Measurements from ENCODE around the gene CYGB. TPM values are rescaled to one million over a fixed set of nuclear protein-coding genes. Genes with fewer than 3 reads are reported as not detected.
A peak's percentile ranks its signal among the peaks of the same experiment; 100 is the strongest.

The CYGB gene
- total and polyA plus RNA-seq, 2 of the 13 experiments (the other 11 are each of a cell fraction or from before 2014, with no cell fraction given) = 18.9 to 27.1 TPM

GRCh38 chr17:76557368-76558197 is 20.1 kb upstream of the CYGB start (continued):
- TF ChIP-seq ZHX2 (IDR thresholded peaks at IDR 0.05; ENCODE audit: low read depth) (peak; percentile 82; the same call in 1 of the 2 replicates), ZHX2 (CRISPR knock-in tag; IDR thresholded peaks at IDR 0.05; ENCODE audit: borderline replicate concordance) (no peak), TCF7L2 (IDR thresholded peaks at IDR 0.05; ENCODE audit: low read depth, low read length) (no peak), RBM22 (optimal IDR thresholded peaks at IDR 0.05; ENCODE audit: low read length) (peak; percentile 28), ZBTB7A (CRISPR knock-in tag; IDR thresholded peaks at IDR 0.05) (peak; percentile 92), ZBTB7B (CRISPR knock-in tag; IDR thresholded peaks at IDR 0.05) (peak; percentile 98), NFATC3 (CRISPR knock-in tag; IDR thresholded peaks at IDR 0.05) (peak; percentile 96; the same call in 1 of the 2 replicates), ZNF788 (CRISPR knock-in tag; IDR thresholded peaks at IDR 0.05; ENCODE audit: borderline replicate concordance) (peak; percentile 85; the same call in 1 of the 2 replicates), ZNF138 (CRISPR knock-in tag; IDR thresholded peaks at IDR 0.05; ENCODE audit: low read depth) (peak; percentile 89; the same call in 1 of the 2 replicates), SOX5 (CRISPR knock-in tag; IDR thresholded peaks at IDR 0.05; ENCODE audit: borderline replicate concordance) (no peak; the same call in 1 of the 2 replicates), GZF1 (CRISPR knock-in tag; IDR thresholded peaks at IDR 0.05) (0 out of 2 replicates have a peak, but pooled peaks have one; percentile 16), TRIM24 (CRISPR knock-in tag; IDR thresholded peaks at IDR 0.05) (no peak), ZNF18 (CRISPR knock-in tag; IDR thresholded peaks at IDR 0.05; ENCODE audit: insufficient replicate concordance) (no peak), HOMEZ (CRISPR knock-in tag; IDR thresholded peaks at IDR 0.05; ENCODE audit: low read depth) (0 out of 2 replicates have a peak, but pooled peaks have one; percentile 68), ZNF557 (CRISPR knock-in tag; IDR thresholded peaks at IDR 0.05) (no peak; the same call in 1 of the 2 replicates), ZNF792 (CRISPR knock-in tag; IDR thresholded peaks at IDR 0.05) (peak; percentile 90; the same call in 1 of the 2 replicates), ZBTB42 (CRISPR knock-in tag; IDR thresholded peaks at IDR 0.05) (peak; percentile 18; the same call in 1 of the 2 replicates), MYNN (CRISPR knock-in tag; IDR thresholded peaks at IDR 0.05; ENCODE audit: low read depth) (peak; percentile 87), ZNF672 (CRISPR knock-in tag; IDR thresholded peaks at IDR 0.05) (peak; percentile 87; the same call in 1 of the 2 replicates), BORCS8-MEF2B (CRISPR knock-in tag; IDR thresholded peaks at IDR 0.05) (peak; percentile 93), ZEB1 (IDR thresholded peaks at IDR 0.05; ENCODE audit: insufficient replicate concordance, low read depth) (no peak)
